B cell (primary cell): ENCODE data around the gene DPYSL4.

Experiments
- EZH2 ChIP-seq: IDR thresholded peaks from 2 replicates; pipeline ENCODE4 v1.6.1; 2012; ENCODE audit warnings: borderline replicate concordance, low read depth, mild to moderate bottlenecking, moderate library complexity, low read length; ENCODE audit not compliant: insufficient read depth, poor library complexity, severe bottlenecking
- TF ChIP-seq, protein P1 (sequence below): fragments of 200-600 bp; IDR thresholded peaks from one replicate; pipeline ENCODE4 v1.8.0; 2022; ENCODE audit warnings: antibody characterized with exemption, mild to moderate bottlenecking

- TF ChIP-seq EZH2, result no peak
- TF ChIP-seq, protein P1, sequence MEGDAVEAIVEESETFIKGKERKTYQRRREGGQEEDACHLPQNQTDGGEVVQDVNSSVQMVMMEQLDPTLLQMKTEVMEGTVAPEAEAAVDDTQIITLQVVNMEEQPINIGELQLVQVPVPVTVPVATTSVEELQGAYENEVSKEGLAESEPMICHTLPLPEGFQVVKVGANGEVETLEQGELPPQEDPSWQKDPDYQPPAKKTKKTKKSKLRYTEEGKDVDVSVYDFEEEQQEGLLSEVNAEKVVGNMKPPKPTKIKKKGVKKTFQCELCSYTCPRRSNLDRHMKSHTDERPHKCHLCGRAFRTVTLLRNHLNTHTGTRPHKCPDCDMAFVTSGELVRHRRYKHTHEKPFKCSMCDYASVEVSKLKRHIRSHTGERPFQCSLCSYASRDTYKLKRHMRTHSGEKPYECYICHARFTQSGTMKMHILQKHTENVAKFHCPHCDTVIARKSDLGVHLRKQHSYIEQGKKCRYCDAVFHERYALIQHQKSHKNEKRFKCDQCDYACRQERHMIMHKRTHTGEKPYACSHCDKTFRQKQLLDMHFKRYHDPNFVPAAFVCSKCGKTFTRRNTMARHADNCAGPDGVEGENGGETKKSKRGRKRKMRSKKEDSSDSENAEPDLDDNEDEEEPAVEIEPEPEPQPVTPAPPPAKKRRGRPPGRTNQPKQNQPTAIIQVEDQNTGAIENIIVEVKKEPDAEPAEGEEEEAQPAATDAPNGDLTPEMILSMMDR, result no peak
Observed at GRCh38 chr10:132185601-132186487, 904 bp upstream of the DPYSL4 start.
